SK-N-SH (cell line): ENCODE results near the gene PCYOX1L. TPM values are rescaled to one million over a fixed set of nuclear protein-coding genes. Genes with fewer than 3 reads are reported as not detected.
"Not testable (repeated sequence)": the region's sequence is repeated elsewhere in the genome, so short reads cannot be mapped to it uniquely, and the experiment has no call there.

Experiments used
- CTCF ChIA-PET: fragments of 300-600, 350-600 bp; formaldehyde crosslinking; extraction: SDS; loops from one replicate; lab custom pipeline; 2021; lab: Yijun Ruan, JAX
- POLR2A ChIA-PET: fragments of 350-600 bp; sonication (Branson Sonifier 250); formaldehyde crosslinking; extraction: SDS; loops from one replicate; lab custom pipeline; 2020; ENCODE audit warnings: antibody characterized with exemption, inconsistent platforms; lab: Yijun Ruan, JAX
- DNase-seq: peaks from one replicate; pipeline ENCODE4 v3.0.0; 2012
- H2AFZ ChIP-seq: fragments of 200-600 bp; sonication (generic); 2 replicates; pipeline ENCODE4 v1.8.1; 2016; ENCODE audit warnings: antibody characterized with exemption, mild to moderate bottlenecking, low read depth
- H3F3A ChIP-seq: fragments of 200-600 bp; sonication (generic); replicated peaks from 2 replicates; pipeline ENCODE3; 2016; ENCODE audit warnings: antibody characterized with exemption, mild to moderate bottlenecking; ENCODE audit not compliant: insufficient read depth
- H3K27ac ChIP-seq, 2 experiments: fragments of 200-500 bp in 1 of 2; fragments of 200-600 bp in 1 of 2; sonication (Bioruptor generic) in 1 of 2; sonication (generic), shearing (Covaris generic) in 1 of 2; 2 replicates each; pipeline versions ENCODE4 v1.5.1 to v1.6.1; 2014 to 2016; ENCODE audit warnings: low read depth in 2 of 2, inconsistent platforms in 1 of 2, low read length in 1 of 2, mild to moderate bottlenecking in 1 of 2, mixed read lengths in 1 of 2
- H3K27me3 ChIP-seq: fragments of 200-600 bp; sonication (generic), shearing (Covaris generic); 2 replicates; pipeline ENCODE4 v1.6.1; 2016; ENCODE audit warnings: mixed run types; ENCODE audit not compliant: insufficient read depth
- H3K36me3 ChIP-seq, 2 experiments: fragments of 200-500 bp in 1 of 2; fragments of 200-600 bp in 1 of 2; sonication (Bioruptor generic) in 1 of 2; sonication (generic) in 1 of 2; replicated peaks in 1 of 2; 2 replicates each; pipeline versions ENCODE3 to v1.5.1; 2014 to 2016; ENCODE audit warnings: low read length in 1 of 2, mild to moderate bottlenecking in 1 of 2; ENCODE audit not compliant: insufficient read depth in 2 of 2, control insufficient read depth in 1 of 2
- H3K4me1 ChIP-seq, 2 experiments: fragments of 200-500 bp in 1 of 2; fragments of 200-600 bp in 1 of 2; sonication (Bioruptor generic) in 1 of 2; sonication (generic), shearing (Covaris generic) in 1 of 2; 2 replicates each; pipeline versions ENCODE4 v1.5.1 to v1.6.1; 2014 to 2016; ENCODE audit warnings: low read depth in 1 of 2, low read length in 1 of 2, mixed run types in 1 of 2; ENCODE audit not compliant: insufficient read depth in 2 of 2, control insufficient read depth in 1 of 2
- H3K4me2 ChIP-seq: fragments of 200-600 bp; sonication (generic), shearing (Covaris generic); 2 replicates; pipeline ENCODE4 v1.6.1; 2017; ENCODE audit warnings: mixed run types
- H3K4me3 ChIP-seq, 2 experiments: fragments of 200-500 bp in 1 of 2; fragments of 200-600 bp in 1 of 2; sonication (Bioruptor generic) in 1 of 2; sonication (generic), shearing (Covaris generic) in 1 of 2; 2 replicates each; pipeline versions ENCODE4 v1.5.1 to v1.8.1; 2014 to 2016; ENCODE audit warnings: low read depth in 2 of 2, inconsistent platforms in 1 of 2, low read length in 1 of 2, mild to moderate bottlenecking in 1 of 2, mixed read lengths in 1 of 2, moderate library complexity in 1 of 2
- H3K79me2 ChIP-seq: fragments of 200-600 bp; sonication (generic); 2 replicates; pipeline ENCODE4 v1.8.1; 2017; ENCODE audit warnings: mild to moderate bottlenecking; ENCODE audit not compliant: insufficient read depth
- H3K9ac ChIP-seq: fragments of 200-600 bp; sonication (generic); 2 replicates; pipeline ENCODE4 v1.6.1; 2017; ENCODE audit warnings: mixed run types
- H3K9me2 ChIP-seq: fragments of 200-600 bp; sonication (generic); 2 replicates; pipeline ENCODE4 v1.6.1; 2017; ENCODE audit warnings: mixed run types
- H3K9me3 ChIP-seq: fragments of 200-600 bp; sonication (generic); 2 replicates; pipeline ENCODE4 v1.6.1; 2017; ENCODE audit warnings: mixed run types, mild to moderate bottlenecking, moderate library complexity
- H4K20me1 ChIP-seq: fragments of 200-600 bp; sonication (generic); 2 replicates; pipeline ENCODE4 v1.6.1; 2017; ENCODE audit warnings: mild to moderate bottlenecking, mixed run types; ENCODE audit not compliant: insufficient read depth
- CTCF ChIP-seq: fragments of 200-600 bp; sonication (generic); IDR thresholded peaks from 2 replicates; pipeline ENCODE4 v1.6.1; 2017; ENCODE audit warnings: antibody characterized with exemption, mild to moderate bottlenecking, moderate library complexity
- EP300 ChIP-seq, 2 experiments: IDR thresholded peaks; 2 replicates each; pipeline versions ENCODE4 v1.4.0 to v1.6.1; 2012; ENCODE audit warnings: borderline replicate concordance in 1 of 2, low read depth in 1 of 2, low read length in 1 of 2
- FOSL2 ChIP-seq: IDR thresholded peaks from 2 replicates; pipeline ENCODE4 v1.4.0; 2012; ENCODE audit warnings: low read depth, mild to moderate bottlenecking, moderate library complexity, borderline replicate concordance
- GABPA ChIP-seq: IDR thresholded peaks from 2 replicates; pipeline ENCODE4 v1.4.0; 2012; ENCODE audit warnings: low read depth, mild to moderate bottlenecking
- GATA2 ChIP-seq: sonication (generic); formaldehyde crosslinking; IDR thresholded peaks from 2 replicates; pipeline ENCODE4 v1.5.0; 2020; ENCODE audit warnings: mild to moderate bottlenecking, missing genetic modification reagents
- JUND ChIP-seq: IDR thresholded peaks from 2 replicates; pipeline ENCODE4 v1.4.0; 2012
- MAX ChIP-seq: IDR thresholded peaks from 2 replicates; pipeline ENCODE4 v1.4.0; 2012; ENCODE audit warnings: low read depth
- MEF2A ChIP-seq: IDR thresholded peaks from 2 replicates; pipeline ENCODE4 v1.4.0; 2012; ENCODE audit warnings: low read depth, borderline replicate concordance
- MXI1 ChIP-seq: IDR thresholded peaks from 2 replicates; pipeline ENCODE4 v1.6.1; 2012; ENCODE audit warnings: mild to moderate bottlenecking, low read depth, low read length, improper control_type of control experiment
- NFIC ChIP-seq: IDR thresholded peaks from 2 replicates; pipeline ENCODE4 v1.4.0; 2012; ENCODE audit warnings: borderline replicate concordance
- NRF1 ChIP-seq: IDR thresholded peaks from 2 replicates; pipeline ENCODE4 v1.6.1; 2012; ENCODE audit warnings: low read depth, mild to moderate bottlenecking, low read length
- PBX3 ChIP-seq: IDR thresholded peaks from 2 replicates; pipeline ENCODE4; 2012
- POLR2AphosphoS5 ChIP-seq: IDR thresholded peaks from 2 replicates; pipeline ENCODE4 v1.6.1; 2012; ENCODE audit warnings: low read depth, low read length
- RAD21 ChIP-seq: IDR thresholded peaks from 2 replicates; pipeline ENCODE4 v1.6.1; 2012; ENCODE audit warnings: mild to moderate bottlenecking, low read length
- RCOR1 ChIP-seq: fragments of 150-350 bp; IDR thresholded peaks from 2 replicates; pipeline ENCODE4 v1.6.1; 2017; ENCODE audit warnings: antibody characterized with exemption, low read length
- RFX5 ChIP-seq: IDR thresholded peaks from 2 replicates; pipeline ENCODE4 v1.6.1; 2012; ENCODE audit warnings: mild to moderate bottlenecking, improper control_type of control experiment, low read length
- RXRA ChIP-seq: IDR thresholded peaks from 2 replicates; pipeline ENCODE4 v1.4.0; 2012; ENCODE audit warnings: low read depth, mild to moderate bottlenecking, borderline replicate concordance
- SIN3A ChIP-seq: IDR thresholded peaks from 2 replicates; pipeline ENCODE4 v1.6.1; 2012; ENCODE audit warnings: low read depth, mild to moderate bottlenecking, low read length, moderate library complexity, borderline replicate concordance
- SMC3 ChIP-seq: IDR thresholded peaks from 2 replicates; pipeline ENCODE4 v1.6.1; 2012; ENCODE audit warnings: low read depth, low read length, improper control_type of control experiment
- YY1 ChIP-seq: IDR thresholded peaks from 2 replicates; pipeline ENCODE4 v1.4.0; 2012; ENCODE audit warnings: low read depth, mild to moderate bottlenecking
- ZBTB33 ChIP-seq: IDR thresholded peaks from 2 replicates; pipeline ENCODE4 v1.4.0; 2012; ENCODE audit warnings: low read depth, borderline replicate concordance
- WGBS: methylation state at CpG from one replicate; pipeline ENCODE4 v1.1.6; 2017; ENCODE audit warnings: low lambda C conversion rate; 5-methylcytosine and 5-hydroxymethylcytosine counted together
- polyA plus RNA-seq, 3 experiments: library from polyadenylated mRNA; depleted of rRNA; stranded (reverse); fragments of >200 nt; gene quantifications; 2 replicates each; pipeline ENCODE4 v1.2.3, GENCODE V29; 2012

PCYOX1L gene
- polyA plus RNA-seq, 1 of the 3 experiments (the other 2 are of a cell fraction) = 17.5 TPM

- H3K36me3 ChIP-seq = no peaks in the 10 kb centered on the region
- H3K9ac ChIP-seq = no peak overlapping the region
- H3K4me3 ChIP-seq = no peak overlapping the region
- H3K4me2 ChIP-seq = no peak overlapping the region
- no peak overlapping the region for H2AFZ ChIP-seq
- H3K9me3 ChIP-seq = no peaks in the 10 kb centered on the region
- DNase-seq = no peak
- no peaks in the 10 kb centered on the region for H3K27me3 ChIP-seq
- H3K79me2 ChIP-seq = no peaks in the 10 kb centered on the region
- H3F3A ChIP-seq = peaks cover 7% of the 10 kb centered on the region
- H3K9me2 ChIP-seq = no peaks in the 10 kb centered on the region
- CTCF ChIA-PET = interaction anchor here (0.9 to 41.4 kb wide), 2 partner anchors 9 to 32 kb away, joined by 5 to 1751 read pairs; no protein-coding TSS in a partner anchor
- POLR2A ChIA-PET = no interaction called here
- peaks cover 0 to 4% of the 10 kb centered on the region in 2 experiments; a peak in 2 of 4 replicates for H3K4me1 ChIP-seq
- TF ChIP-seq RCOR1 (no peak), ZBTB33 (no peak)
- no peaks in the 10 kb centered on the region for H4K20me1 ChIP-seq
- WGBS = 78% methylated on average over 3 of the region's 6 CpGs
- H3K27ac ChIP-seq = no peak overlapping the region
Measured at GRCh38 chr5:149391524-149391923, 33.7 kb downstream of the PCYOX1L start.

GRCh38 chr5:149392718-149393117 is 34.9 kb downstream of the PCYOX1L start:
- POLR2A ChIA-PET = no interaction called here
- no peak for DNase-seq

GRCh38 chr5:149394996-149395395 is 37.1 kb downstream of the PCYOX1L start:
- POLR2A ChIA-PET, H3K9me3 ChIP-seq, H3K27me3 ChIP-seq, H4K20me1 ChIP-seq, H3K4me1 ChIP-seq, H3K4me3 ChIP-seq, H3K79me2 ChIP-seq, H3F3A ChIP-seq, H3K27ac ChIP-seq, H3K36me3 ChIP-seq, H3K9ac ChIP-seq, H2AFZ ChIP-seq, H3K9me2 ChIP-seq, DNase-seq, H3K4me2 ChIP-seq: not testable (repeated sequence)
- CTCF ChIA-PET = interaction anchor here (1.4 to 2.0 kb wide), 4 partner anchors 9 to 39 kb away, joined by 3 to 6 read pairs (median 4); no protein-coding TSS in a partner anchor

More at GRCh38 chr5:149392718-149393117, 34.9 kb downstream of the PCYOX1L start:
- 79% methylated on average over 19 of the region's 19 CpGs for WGBS
- Histone ChIP-seq H3K9ac (no peak overlapping the region), H3K79me2 (no peaks in the 10 kb centered on the region), H4K20me1 (no peaks in the 10 kb centered on the region), H3F3A (peaks cover 7% of the 10 kb centered on the region), H3K4me3 (no peak overlapping the region), H3K36me3 (no peaks in the 10 kb centered on the region), H2AFZ (no peak overlapping the region), H3K27ac (no peak overlapping the region), H3K9me2 (no peaks in the 10 kb centered on the region), H3K9me3 (no peaks in the 10 kb centered on the region), H3K4me2 (no peak overlapping the region), H3K4me1 (peaks cover 0 to 3% of the 10 kb centered on the region in 2 experiments; a peak in 2 of 4 replicates), H3K27me3 (no peaks in the 10 kb centered on the region)
- TF ChIP-seq EP300 (IDR thresholded peaks at IDR 0.05; ENCODE audit: borderline replicate concordance in 1 of 2, low read depth in 1 of 2, low read length in 1 of 2) (no peak), GABPA (no peak), PBX3 (no peak), POLR2AphosphoS5 (no peak), MXI1 (no peak), JUND (no peak), MEF2A (no peak), YY1 (no peak), SMC3 (no peak), GATA2 (no peak), RAD21 (no peak), NFIC (no peak), SIN3A (no peak), NRF1 (no peak), RXRA (no peak), MAX (no peak), FOSL2 (no peak), RFX5 (no peak), CTCF (no peak)
- CTCF ChIA-PET = interaction anchor here (0.8 to 41.4 kb wide), 4 partner anchors 10 to 42 kb away, joined by 4 to 1751 read pairs (median 6); no protein-coding TSS in a partner anchor
